ENCODE data around the gene FDXR.

Gene FDXR

DNA sequence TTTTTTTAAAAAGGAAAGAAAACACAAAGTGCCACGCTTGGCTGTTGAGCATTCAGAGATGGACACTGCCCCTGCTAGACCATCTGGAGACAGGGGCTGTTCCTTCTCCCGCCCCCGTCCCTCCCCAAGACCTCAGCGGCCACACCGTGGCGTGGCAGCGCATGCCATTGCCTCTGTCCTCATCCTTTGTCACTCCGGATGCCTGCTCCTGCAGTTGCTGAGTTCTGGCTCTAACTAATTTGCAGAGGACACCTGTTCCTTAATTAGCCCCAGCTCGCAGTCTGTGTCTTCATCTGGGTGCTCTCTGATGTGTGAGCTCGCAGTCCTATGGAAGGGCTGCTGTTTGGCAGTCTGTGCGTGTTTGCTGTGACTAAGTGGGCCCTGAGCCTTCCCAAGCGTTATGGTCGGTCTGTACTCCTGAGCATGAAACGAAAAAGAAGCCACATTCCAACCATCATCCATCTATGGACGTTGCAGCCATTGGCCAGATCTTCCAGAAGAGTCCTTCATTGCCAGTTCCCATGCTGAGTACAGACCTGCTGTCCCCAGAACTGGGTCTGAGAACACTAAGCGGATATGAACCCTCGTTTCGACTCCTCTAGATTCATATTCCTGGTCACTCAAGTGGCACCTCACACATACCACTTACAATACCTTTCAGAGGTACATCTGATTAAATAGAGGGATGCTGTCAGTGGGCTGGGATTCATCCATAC lies 55.7 kb downstream of the FDXR start:
- Histone ChIP-seq H3K36me3 (ENCODE audit: control insufficient read depth, insufficient read depth, low read length) (peaks cover 18% of the 10 kb centered on the region), H3K4me3 (ENCODE audit: low read depth, low read length) (no peak overlapping the region), H3K9ac (ENCODE audit: low read length) (no peak overlapping the region), H3K4me1 (ENCODE audit: control insufficient read depth, insufficient read depth, low read length) (peaks cover 5% of the 10 kb centered on the region; the same call in 1 of the 2 replicates), H3K27me3 (ENCODE audit: control insufficient read depth, insufficient read depth, low read length) (no peaks in the 10 kb centered on the region), H3K9me3 (ENCODE audit: control insufficient read depth, insufficient read depth, low read depth, low read length) (no peaks in the 10 kb centered on the region), H3K27ac (ENCODE audit: low read depth, low read length) (no peak overlapping the region)

DNA sequence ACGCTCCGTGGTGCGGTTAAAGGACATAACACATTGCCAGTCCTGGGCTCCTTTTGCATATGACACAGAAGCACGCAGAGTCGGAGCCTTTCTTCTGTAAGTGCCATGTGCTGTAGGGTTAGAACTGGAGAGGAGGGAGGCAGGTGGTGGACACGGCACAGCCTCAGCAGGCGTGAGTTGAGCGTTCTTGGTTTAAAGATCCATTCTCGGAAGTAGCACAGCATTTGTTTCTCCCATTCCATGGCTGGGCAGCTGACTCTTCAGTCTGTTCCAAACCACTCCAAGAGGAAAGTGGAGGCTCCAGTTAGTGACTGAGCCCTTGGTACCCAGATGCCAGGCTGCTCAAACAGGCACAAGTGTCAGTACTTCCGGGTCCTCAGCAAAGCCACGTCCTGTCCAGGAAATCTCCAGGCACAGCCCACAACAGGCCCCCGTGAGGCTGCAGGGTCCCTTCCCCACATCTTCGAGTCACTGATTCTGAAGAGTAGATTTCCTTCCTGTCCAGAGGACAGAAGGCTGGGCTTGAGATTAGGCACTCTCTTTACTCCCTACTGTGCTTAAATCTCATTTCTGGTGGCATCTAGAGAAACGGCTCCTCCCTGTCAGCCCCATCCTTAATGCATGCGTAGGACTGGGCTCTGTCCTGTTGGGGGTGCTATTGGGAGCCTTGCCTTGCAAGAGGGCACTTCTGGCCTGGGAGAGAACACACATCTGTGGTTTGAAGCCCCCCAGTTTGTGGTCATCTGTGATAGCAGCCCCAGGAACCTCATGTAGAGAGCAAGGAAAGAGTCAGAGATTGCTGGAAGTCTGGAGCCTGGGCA lies 57.0 kb downstream of the FDXR start:
- Histone ChIP-seq H3K27ac (ENCODE audit: low read depth, low read length) (no peak overlapping the region), H3K9ac (ENCODE audit: low read length) (no peak overlapping the region), H3K4me1 (ENCODE audit: control insufficient read depth, insufficient read depth, low read length) (peaks cover 7% of the 10 kb centered on the region; the same call in 1 of the 2 replicates), H3K36me3 (ENCODE audit: control insufficient read depth, insufficient read depth, low read length) (peaks cover 14% of the 10 kb centered on the region), H3K4me3 (ENCODE audit: low read depth, low read length) (no peak overlapping the region), H3K27me3 (ENCODE audit: control insufficient read depth, insufficient read depth, low read length) (no peaks in the 10 kb centered on the region), H3K9me3 (ENCODE audit: control insufficient read depth, insufficient read depth, low read depth, low read length) (no peaks in the 10 kb centered on the region)

DNA sequence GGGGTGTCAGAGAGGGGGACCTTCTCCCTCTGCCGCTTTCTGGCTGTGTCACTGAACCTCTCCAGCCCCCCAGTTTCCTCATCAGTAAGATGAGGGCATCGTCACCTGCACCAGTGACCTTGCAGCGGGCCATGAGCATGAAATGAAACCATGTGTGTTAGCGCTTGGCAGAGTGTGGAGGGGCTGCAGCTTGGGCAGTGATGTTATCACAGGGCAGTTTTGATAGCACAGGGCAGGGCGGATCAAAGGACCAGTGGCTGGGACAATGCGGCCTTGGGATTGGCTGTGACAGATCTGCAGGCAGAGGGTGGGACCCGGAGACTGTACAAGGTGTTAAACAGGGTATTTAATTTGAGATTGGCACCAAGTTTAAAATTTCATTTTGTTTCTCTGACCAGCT lies 57.7 kb downstream of the FDXR start:
- no peak overlapping the region for H3K9ac ChIP-seq (ENCODE audit: low read length)
- no peaks in the 10 kb centered on the region for H3K9me3 ChIP-seq (ENCODE audit: control insufficient read depth, insufficient read depth, low read depth, low read length)
- H3K27me3 ChIP-seq (ENCODE audit: control insufficient read depth, insufficient read depth, low read length): no peaks in the 10 kb centered on the region
- no peak overlapping the region for H3K27ac ChIP-seq (ENCODE audit: low read depth, low read length)
- H3K4me1 ChIP-seq (ENCODE audit: control insufficient read depth, insufficient read depth, low read length): peaks cover 7% of the 10 kb centered on the region; the same call in 1 of the 2 replicates
- H3K36me3 ChIP-seq (ENCODE audit: control insufficient read depth, insufficient read depth, low read length): peaks cover 9% of the 10 kb centered on the region
- no peak overlapping the region for H3K4me3 ChIP-seq (ENCODE audit: low read depth, low read length)

DNA sequence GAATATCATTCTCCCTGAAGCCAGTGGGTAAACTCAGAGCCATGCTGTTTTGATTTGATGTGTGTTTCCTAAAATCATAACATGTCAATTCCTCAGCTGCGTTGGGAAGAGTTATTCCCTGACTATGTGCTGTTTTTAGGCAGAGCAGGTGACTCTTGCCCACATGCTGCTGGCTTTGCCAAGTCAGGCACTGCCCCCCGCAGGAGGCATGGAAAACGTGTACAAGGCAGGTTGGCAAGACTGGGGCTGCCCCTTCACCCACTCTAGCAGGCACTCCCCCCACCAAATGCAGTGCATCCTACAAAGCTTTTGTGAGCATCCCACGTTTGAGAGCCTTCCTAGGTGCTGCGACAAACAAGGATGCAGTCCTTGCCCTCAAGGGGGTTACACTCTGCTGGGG lies 58.3 kb downstream of the FDXR start:
- peaks cover 6% of the 10 kb centered on the region; the same call in 1 of the 2 replicates for H3K36me3 ChIP-seq (ENCODE audit: control insufficient read depth, insufficient read depth, low read length)
- no peak overlapping the region for H3K9ac ChIP-seq (ENCODE audit: low read length)
- H3K4me3 ChIP-seq (ENCODE audit: low read depth, low read length): no peak overlapping the region
- no peak overlapping the region for H3K27ac ChIP-seq (ENCODE audit: low read depth, low read length)
- peaks cover 7% of the 10 kb centered on the region; the same call in 1 of the 2 replicates for H3K4me1 ChIP-seq (ENCODE audit: control insufficient read depth, insufficient read depth, low read length)
- no peaks in the 10 kb centered on the region for H3K9me3 ChIP-seq (ENCODE audit: control insufficient read depth, insufficient read depth, low read depth, low read length)
- H3K27me3 ChIP-seq (ENCODE audit: control insufficient read depth, insufficient read depth, low read length): no peaks in the 10 kb centered on the region

Data from HUES6 (cell line).